Esophagus (tissue), 2 donors: ENCODE measurements around the gene SYNGR4. TPM values are rescaled to one million over a fixed set of nuclear protein-coding genes. Genes with fewer than 3 reads are reported as not detected.
A peak's percentile ranks its signal among the peaks of the same experiment; 100 is the strongest.
"Not testable (repeated sequence)": the region's sequence is repeated elsewhere in the genome, so short reads cannot be mapped to it uniquely, and the experiment has no call there.

ENCODE experiments used
- H3K27ac ChIP-seq, 2 donors: one replicate each; pipeline ENCODE4 v1.5.1; 2013; ENCODE audit warnings: low read depth in 2 of 2, mild to moderate bottlenecking in 2 of 2, inconsistent platforms in 1 of 2, low read length in 1 of 2, moderate library complexity in 1 of 2
- H3K27me3 ChIP-seq, 2 donors: one replicate each; pipeline ENCODE4 v1.6.1; 2013; ENCODE audit warnings: low read length in 2 of 2, control low read depth in 1 of 2, mild to moderate bottlenecking in 1 of 2; ENCODE audit not compliant: insufficient read depth in 2 of 2, control insufficient read depth in 1 of 2
- H3K36me3 ChIP-seq, 2 donors: one replicate each; pipeline ENCODE4 v1.6.1; 2013; ENCODE audit warnings: low read length in 1 of 2; ENCODE audit not compliant: control insufficient read depth in 2 of 2, insufficient read depth in 2 of 2
- H3K4me1 ChIP-seq, 2 donors: one replicate each; pipeline ENCODE4 v1.6.1; 2013; ENCODE audit warnings: low read length in 1 of 2; ENCODE audit not compliant: control insufficient read depth in 2 of 2, insufficient read depth in 2 of 2
- H3K4me3 ChIP-seq, 2 donors: one replicate each; pipeline ENCODE4 v1.5.1; 2013; ENCODE audit warnings: low read length in 2 of 2, mild to moderate bottlenecking in 2 of 2, low read depth in 1 of 2, moderate library complexity in 1 of 2
- H3K9me3 ChIP-seq, 2 donors: one replicate each; pipeline ENCODE4 v1.6.1; 2013; ENCODE audit warnings: mild to moderate bottlenecking in 2 of 2, low read depth in 1 of 2, low read length in 1 of 2, moderate library complexity in 1 of 2; ENCODE audit not compliant: control insufficient read depth in 2 of 2, insufficient read depth in 1 of 2
- WGBS, 2 donors: extraction: QIAGEN DNeasy Blood & Tissue Kit; methylation state at CpG; one replicate each; pipeline ENCODE4 v1.1.7; 2013; 5-methylcytosine and 5-hydroxymethylcytosine counted together
- polyA plus RNA-seq, 2 donors: library from polyadenylated mRNA; stranded (reverse); fragments of 200-250 nt; gene quantifications; one replicate each; pipeline ENCODE4 v1.2.3, GENCODE V29; 2013
- donor health status: healthy with polysubstance abuse.
- donor health status: Bipolar disorder and iron deficiency.

The SYNGR4 gene
- not detected for polyA plus RNA-seq

DNA sequence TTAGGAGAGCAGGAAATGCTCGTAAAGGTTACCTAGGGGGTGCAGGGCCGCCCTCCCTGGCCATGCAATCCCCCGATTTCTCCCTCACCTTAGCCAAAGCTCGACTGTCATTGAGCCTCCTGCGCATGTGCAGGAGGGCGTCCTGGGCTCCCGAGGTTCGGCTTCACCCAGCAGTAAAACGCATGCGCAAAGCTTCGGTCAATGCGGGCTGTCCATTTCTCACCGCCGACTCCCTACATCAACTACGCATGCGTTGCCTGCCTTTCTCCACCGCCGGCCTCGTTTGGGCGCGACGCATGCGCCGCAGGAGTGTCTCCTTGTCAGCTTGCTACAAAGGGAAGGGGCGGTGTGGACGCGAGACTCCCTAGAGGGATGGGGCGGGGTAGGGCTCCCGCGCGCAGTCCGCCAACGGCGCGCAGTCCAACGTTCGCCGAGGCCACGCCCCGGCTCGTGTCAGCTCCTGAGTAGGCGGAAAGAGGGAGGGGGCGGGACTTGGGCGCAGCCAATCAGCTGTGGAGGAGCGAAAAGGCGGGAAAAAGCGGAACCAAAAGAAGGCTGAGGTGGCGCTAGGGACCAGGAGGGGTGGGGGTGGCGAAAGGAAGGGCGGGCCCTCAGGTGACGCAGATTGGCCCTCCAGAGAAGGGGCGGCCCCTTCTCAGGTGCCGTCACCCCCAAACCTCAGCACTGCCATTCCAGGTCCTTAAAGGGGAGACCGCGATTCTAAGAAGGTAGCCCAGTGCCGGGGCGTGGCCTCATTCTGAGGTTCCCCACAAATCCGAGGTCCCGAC, at the start of gene SYNGR4, which contains the start of gene TMEM143:
Gene SYNGR4, plus strand, starts transcription at position 558 of the 788 bp plus-strand sequence. CDS start 1,476 bp downstream, outside the sequence.
Gene TMEM143, minus strand, starts transcription at position 131 of the 788 bp plus-strand sequence. Its CDS starts 20 bp downstream, at position 111.
- peak within 1 kb of the TSS; percentile 97 for H3K27ac ChIP-seq
- H3K27me3 ChIP-seq: no peaks in the 10 kb centered on the region
- H3K4me1 ChIP-seq: no peaks in the 10 kb centered on the region
- H3K36me3 ChIP-seq: no peaks in the 10 kb centered on the region
- peak within 1 kb of the TSS; percentile 44 to 65 for H3K4me3 ChIP-seq
- 1% methylated on average over 54 to 59 of the region's 59 CpGs for WGBS, 2 donors
- H3K9me3 ChIP-seq: no peaks in the 10 kb centered on the region

DNA sequence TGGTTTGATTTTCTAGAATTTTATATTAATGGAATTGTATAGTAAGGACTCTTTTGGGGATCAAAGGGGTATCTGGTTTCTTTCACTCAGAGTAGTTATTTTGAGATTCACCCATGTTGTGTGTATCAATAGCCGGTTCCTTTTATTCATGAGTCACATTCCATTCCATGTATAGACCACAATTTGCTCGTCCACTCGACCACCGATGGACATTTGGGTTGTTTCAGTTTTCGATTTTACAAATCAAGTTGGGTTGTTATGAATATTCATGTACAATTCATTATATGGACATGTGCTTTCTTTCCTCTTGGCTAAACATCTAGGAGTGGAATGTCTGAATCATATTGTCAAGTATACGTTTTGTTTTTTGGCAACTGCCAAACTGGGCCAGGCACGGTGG, 48.5 kb upstream of the SYNGR4 start:
- Histone ChIP-seq H3K27me3 (no peaks in the 10 kb centered on the region), H3K4me3 (no peak overlapping the region), H3K27ac (no peak overlapping the region), H3K9me3 (no peaks in the 10 kb centered on the region), H3K4me1 (peaks cover 0 to 3% of the 10 kb centered on the region in 2 donors), H3K36me3 (no peaks in the 10 kb centered on the region)
- 52 to 57% methylated on average over 7 of the region's 7 CpGs for WGBS, 2 donors

- H3K27ac ChIP-seq, H3K36me3 ChIP-seq, H3K27me3 ChIP-seq, H3K4me1 ChIP-seq, H3K9me3 ChIP-seq, H3K4me3 ChIP-seq: not testable (repeated sequence)
- WGBS, 2 donors: 60 to 66% methylated on average over 9 of the region's 9 CpGs
These were observed 46.5 kb upstream of the SYNGR4 start for GRCh38 chr19:48317708-48317960.

DNA sequence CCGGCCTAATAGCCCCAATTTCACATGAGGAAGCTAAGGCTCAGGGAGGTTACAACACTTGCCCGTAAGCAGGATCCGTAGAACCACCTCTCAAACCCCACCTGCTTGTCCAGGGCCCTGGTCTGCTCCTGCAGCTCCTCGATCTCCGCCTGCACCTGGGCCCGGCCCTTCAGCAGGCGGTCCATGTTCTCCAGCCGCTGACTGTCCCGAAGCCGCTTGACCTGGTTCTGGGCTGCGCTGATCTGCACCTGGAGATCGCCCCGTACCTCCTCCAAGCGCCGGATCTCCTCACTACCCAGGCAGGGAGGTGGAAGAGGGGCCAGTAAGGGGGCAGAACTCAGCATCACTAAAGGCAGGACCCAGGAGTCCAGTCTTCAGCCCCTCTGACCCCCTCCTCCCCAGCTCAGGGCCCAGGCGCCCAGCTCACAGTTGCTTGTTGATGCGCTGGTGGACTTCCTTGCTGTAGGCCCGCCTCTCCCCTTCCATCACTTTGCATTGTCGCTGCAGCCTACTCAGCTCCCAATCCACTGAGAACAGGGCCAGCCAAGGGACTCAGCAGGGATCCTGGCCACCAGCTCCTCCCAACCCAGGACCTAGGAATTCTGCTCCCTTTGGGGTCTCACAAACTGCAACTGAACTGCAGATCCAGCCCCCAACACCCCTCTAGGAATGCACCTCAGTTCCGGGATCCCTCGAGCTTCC, 45.7 kb upstream of the SYNGR4 start:
- no peak overlapping the region for H3K4me3 ChIP-seq
- H3K27ac ChIP-seq: no peak overlapping the region
- H3K4me1 ChIP-seq: peaks cover 0 to 7% of the 10 kb centered on the region in 2 donors
- WGBS, 2 donors: 94 to 96% methylated on average over 21 of the region's 21 CpGs
- H3K9me3 ChIP-seq: no peaks in the 10 kb centered on the region
- H3K36me3 ChIP-seq: no peaks in the 10 kb centered on the region
- no peaks in the 10 kb centered on the region for H3K27me3 ChIP-seq

DNA sequence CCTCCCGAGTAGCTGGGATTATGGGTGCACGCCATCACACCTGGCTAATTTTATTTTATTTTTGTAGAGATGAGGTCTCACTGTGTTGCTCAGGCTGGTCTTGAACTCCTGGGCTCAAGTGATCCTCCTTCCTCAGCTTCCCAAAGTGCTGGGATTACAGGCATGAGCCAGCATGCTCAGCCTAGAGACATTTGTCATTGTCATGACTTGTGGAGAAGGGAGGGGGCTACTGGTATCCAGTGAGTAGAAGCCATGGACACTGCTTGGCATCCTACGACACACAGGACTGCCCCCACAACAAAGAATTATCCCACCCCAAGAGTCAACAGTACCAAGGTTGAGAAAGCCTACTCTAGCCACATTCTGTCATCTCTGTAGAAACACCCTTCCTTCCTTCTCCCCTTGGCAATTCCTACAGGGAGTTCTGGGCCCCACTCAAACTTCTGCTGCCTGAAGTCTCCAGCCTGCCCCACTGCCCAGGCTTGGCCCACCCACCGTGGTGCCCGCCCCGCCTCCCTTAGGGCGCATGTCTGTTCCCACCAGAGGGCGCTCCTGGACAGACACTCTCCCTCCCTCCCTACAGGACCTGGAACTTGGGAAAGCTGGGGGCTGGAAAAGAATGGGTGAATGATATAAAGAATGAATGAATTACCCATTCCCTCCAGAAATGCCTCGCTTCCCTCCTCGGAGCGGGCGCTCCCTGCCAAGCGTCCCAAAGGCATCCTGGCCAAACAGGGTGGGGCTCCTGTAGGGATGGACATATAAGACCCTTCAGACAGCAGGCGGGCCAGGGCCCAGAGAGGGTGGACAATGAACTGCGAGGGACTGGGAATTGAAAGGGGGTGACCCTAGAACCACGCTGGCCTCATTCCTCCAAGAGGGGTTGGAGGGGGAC, 44.3 kb upstream of the SYNGR4 start:
- 27 to 34% methylated on average over 14 to 16 of the region's 16 CpGs for WGBS, 2 donors
- Histone ChIP-seq H3K27me3 (no peaks in the 10 kb centered on the region), H3K9me3 (no peaks in the 10 kb centered on the region), H3K36me3 (no peaks in the 10 kb centered on the region), H3K4me1 (peaks cover under 1 to 7% of the 10 kb centered on the region in 2 donors), H3K4me3 (no peak overlapping the region), H3K27ac (peak overlapping the region in 1 of 2 donors; percentile 48)

- 0 to 1% methylated on average over 22 of the region's 22 CpGs for WGBS, 2 donors
These were observed 42.9 kb upstream of the SYNGR4 start for GRCh38 chr19:48321372-48321621.

DNA sequence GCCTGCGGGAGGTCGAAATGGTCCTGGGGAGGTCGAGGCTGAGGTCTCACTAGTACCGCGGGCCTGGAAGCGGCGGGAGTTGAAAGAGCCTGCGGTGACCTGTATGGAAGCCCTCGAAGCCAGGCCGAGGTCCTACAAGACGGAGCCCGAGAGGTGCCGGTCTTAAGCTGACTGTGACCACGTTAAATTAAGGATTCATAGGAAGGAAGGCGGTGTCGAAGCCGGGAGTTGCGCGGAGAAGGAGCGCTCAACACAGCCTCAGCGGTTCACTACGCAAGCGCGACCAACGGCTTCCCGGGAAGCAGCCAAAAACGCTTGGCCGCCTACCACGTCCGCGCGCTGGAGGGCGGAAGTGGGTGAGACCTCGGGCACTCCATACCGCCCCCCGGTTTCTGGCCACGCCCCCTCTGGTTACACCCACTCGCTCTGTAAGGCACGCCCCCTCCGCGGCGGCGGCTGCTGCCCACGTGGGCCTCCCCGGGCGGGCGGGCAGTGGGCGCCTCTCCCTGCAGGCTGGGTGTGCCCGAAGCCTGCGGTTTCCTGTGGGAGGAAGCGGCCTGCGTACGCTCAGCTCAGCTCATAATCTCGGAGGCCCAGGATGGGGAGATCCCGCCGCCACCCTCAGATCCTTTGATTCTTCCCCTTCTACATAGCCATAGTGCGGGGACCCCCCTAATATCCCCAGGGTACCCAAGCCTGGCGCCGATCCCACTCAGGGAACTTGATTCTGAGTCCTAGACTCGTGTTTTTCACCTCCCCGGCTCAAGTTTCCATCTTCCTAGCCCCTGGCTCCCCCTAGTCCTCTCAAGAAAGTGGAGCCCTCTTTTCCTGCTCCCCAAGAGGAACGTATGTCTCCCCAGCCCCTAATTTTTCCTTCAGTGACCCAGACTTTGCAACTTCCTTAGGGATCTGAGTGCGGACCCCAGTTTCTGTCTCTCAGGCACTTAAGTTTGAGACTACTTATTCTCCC, 42.3 kb upstream of the SYNGR4 start:
- H3K9me3 ChIP-seq: no peaks in the 10 kb centered on the region

More at GRCh38 chr19:48321372-48321621, 42.9 kb upstream of the SYNGR4 start:
- Histone ChIP-seq H3K27ac (peak overlapping the region; percentile 93 to 98), H3K36me3 (no peaks in the 10 kb centered on the region), H3K9me3 (no peaks in the 10 kb centered on the region), H3K27me3 (no peaks in the 10 kb centered on the region), H3K4me3 (peak overlapping the region; percentile 60 to 63), H3K4me1 (peaks cover 3 to 11% of the 10 kb centered on the region in 2 donors)

DNA sequence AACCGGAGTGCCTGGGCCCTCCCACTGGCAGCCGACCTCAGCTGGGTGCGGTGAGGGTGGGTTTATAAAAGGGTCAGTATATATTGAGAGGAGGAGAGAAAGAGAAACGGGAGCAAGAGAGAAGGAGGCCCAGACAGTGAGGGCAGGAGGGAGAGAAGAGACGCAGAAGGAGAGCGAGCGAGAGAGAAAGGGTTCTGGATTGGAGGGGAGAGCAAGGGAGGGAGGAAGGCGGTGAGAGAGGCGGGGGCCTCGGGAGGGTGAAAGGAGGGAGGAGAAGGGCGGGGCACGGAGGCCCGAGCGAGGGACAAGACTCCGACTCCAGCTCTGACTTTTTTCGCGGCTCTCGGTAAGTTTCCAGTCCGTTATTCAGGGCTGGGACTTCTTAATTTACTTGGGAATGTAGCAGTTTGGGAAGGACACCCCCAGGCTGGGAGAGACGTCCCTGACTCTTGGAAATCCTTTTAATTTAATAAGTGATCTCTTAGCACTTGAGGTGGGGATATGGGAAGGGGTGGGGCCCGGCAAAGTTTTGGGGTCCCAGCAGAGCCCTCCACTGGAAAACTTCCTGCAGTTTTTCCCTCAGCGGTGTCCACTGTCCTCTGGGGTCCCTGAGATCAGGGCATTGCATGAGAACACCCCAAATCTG, 38.8 kb upstream of the SYNGR4 start, which contains the start of gene EMP3:
Gene EMP3, plus strand, starts transcription at position 288 of the 646 bp plus-strand sequence. CDS start 1,293 bp downstream, outside the sequence.
- Histone ChIP-seq H3K36me3 (peaks cover 0 to 3% of the 10 kb centered on the region in 2 donors), H3K27ac (peak within 1 kb of the TSS; percentile 84 to 89), H3K4me1 (peaks cover 3 to 16% of the 10 kb centered on the region in 2 donors), H3K9me3 (no peaks in the 10 kb centered on the region), H3K4me3 (peak within 1 kb of the TSS; percentile 5 to 25), H3K27me3 (no peaks in the 10 kb centered on the region)
- WGBS, 2 donors: 1 to 2% methylated on average over 22 of the region's 22 CpGs

More for the DNA sequence above, 42.3 kb upstream of the SYNGR4 start:
- Histone ChIP-seq H3K4me1 (peaks cover 3 to 11% of the 10 kb centered on the region in 2 donors), H3K27me3 (no peaks in the 10 kb centered on the region), H3K4me3 (peak overlapping the region; percentile 60 to 63), H3K36me3 (no peaks in the 10 kb centered on the region), H3K27ac (peak overlapping the region; percentile 93 to 98)
- WGBS, 2 donors: 2% methylated on average over 63 of the region's 63 CpGs
